Transverse colon (tissue), 4 donors: ENCODE data around the gene MYRF.

Experiments
- EP300 ChIP-seq: sonication (generic); formaldehyde crosslinking; IDR thresholded peaks from one replicate; pipeline ENCODE4 v1.6.1; 2017; ENCODE audit warnings: antibody characterized with exemption, low read depth
- POLR2AphosphoS5 ChIP-seq, 3 donors: sonication (generic); formaldehyde crosslinking; IDR thresholded peaks; one replicate each; pipeline ENCODE4 v1.6.1; 2016; ENCODE audit warnings: antibody characterized with exemption in 3 of 3
- TF ChIP-seq, protein P1 (sequence below), 5 experiments: fragments of 200-600 bp in 3 of 5; fragments of 450-650 bp in 2 of 5; sonication (generic) in 3 of 5; IDR thresholded peaks; 1 replicate in 2 of 5; 2 replicates in 3 of 5; pipeline ENCODE4 v1.5.1; 2016 to 2017; ENCODE audit warnings: antibody characterized with exemption in 5 of 5, inconsistent platforms in 3 of 5, mild to moderate bottlenecking in 2 of 5, moderate library complexity in 1 of 5

DNA sequence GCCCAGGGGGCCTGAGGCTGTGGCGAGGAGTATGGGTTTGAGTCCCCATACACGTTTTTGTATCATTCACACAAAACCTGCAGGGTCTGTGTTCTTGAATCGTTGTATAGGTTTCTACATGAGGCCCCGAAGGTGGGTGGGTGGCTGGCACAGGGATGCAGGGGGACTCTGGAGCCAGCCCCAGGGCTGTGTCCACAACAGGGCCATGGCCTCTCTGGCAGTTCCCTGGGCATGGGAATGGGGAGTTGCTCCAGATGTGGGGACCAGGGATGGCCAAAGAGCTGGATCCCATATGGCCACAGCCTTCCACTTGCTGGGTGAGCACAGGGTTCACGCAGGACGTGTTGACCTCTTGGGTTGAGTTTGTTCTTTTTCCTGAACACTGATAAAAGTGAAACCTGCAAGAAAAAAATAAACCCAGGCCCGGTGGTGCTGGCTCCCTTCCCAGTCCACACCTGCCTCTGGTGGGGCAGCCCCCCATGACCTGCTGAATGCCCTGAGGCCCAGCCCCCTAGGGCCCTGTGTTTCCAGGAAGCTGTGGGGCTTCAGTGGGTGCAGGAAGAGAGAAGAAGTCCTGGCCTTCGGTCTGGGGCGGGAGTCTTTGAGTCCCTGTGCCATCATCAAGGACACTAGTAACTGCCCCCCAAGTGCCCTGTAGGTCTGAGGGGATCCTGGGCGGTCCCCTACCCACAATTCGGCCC is 16.1 kb downstream of the MYRF start:
- TF ChIP-seq POLR2AphosphoS5 (IDR thresholded peaks at IDR 0.05), result no peak
- TF ChIP-seq, protein P1, sequence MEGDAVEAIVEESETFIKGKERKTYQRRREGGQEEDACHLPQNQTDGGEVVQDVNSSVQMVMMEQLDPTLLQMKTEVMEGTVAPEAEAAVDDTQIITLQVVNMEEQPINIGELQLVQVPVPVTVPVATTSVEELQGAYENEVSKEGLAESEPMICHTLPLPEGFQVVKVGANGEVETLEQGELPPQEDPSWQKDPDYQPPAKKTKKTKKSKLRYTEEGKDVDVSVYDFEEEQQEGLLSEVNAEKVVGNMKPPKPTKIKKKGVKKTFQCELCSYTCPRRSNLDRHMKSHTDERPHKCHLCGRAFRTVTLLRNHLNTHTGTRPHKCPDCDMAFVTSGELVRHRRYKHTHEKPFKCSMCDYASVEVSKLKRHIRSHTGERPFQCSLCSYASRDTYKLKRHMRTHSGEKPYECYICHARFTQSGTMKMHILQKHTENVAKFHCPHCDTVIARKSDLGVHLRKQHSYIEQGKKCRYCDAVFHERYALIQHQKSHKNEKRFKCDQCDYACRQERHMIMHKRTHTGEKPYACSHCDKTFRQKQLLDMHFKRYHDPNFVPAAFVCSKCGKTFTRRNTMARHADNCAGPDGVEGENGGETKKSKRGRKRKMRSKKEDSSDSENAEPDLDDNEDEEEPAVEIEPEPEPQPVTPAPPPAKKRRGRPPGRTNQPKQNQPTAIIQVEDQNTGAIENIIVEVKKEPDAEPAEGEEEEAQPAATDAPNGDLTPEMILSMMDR (IDR thresholded peaks at IDR 0.05), result no peak
- no peak for TF ChIP-seq EP300
